Amniotic epithelial cell (primary cell): Measurements from ENCODE around the gene ACSF3.
"Not testable (repeated sequence)": the region's sequence is repeated elsewhere in the genome, so short reads cannot be mapped to it uniquely, and the experiment has no call there.

Source experiments
- DNase-seq: peaks from one replicate; pipeline ENCODE4 v3.0.0-alpha.2; 2010; ENCODE audit warnings: low read depth

The ACSF3 gene

DNA sequence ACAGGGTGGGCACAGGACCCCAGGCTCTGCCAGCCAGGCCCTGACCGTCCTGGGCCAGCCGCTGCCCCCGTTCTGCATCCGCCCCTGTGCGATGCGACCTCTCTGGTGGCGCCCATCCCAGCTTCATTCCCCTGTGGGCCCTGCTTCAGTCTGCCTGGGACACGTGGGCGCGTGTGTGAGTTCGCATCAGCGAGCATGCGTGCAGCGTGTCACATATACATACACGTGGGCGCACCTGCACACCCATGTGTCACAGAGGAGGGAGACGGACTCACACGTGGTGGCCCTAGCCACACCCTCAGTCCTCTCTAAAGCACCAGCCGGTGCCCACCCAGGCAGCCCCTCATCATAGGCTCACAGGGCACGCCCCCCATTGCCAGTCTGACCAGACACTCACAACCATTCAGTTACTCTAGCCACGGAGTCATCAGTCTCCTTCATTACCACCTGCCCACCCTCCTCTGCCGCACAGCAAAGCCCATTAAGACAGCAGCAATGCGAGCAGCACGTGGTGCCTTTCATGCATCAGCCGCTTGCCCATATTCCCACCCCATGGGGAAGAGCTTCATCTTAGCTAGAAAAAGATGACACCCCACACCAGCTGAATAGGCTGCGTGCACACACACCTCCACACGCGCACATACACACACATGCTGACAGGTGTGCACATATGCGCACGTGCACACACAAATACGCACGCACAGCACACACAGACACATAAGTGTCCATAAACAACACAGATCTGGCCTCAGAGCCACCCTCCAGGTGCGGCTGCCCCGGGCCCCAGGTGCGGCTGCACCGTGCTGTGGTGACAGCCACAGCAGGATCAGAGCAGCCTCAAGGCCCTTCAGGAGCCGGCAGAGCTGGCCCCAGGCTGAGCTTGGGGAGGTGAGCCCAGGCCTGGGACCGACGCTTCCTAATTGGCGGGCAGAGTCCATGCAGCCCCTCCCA is 68.4 kb downstream of the ACSF3 start:
- no peak for DNase-seq

DNA sequence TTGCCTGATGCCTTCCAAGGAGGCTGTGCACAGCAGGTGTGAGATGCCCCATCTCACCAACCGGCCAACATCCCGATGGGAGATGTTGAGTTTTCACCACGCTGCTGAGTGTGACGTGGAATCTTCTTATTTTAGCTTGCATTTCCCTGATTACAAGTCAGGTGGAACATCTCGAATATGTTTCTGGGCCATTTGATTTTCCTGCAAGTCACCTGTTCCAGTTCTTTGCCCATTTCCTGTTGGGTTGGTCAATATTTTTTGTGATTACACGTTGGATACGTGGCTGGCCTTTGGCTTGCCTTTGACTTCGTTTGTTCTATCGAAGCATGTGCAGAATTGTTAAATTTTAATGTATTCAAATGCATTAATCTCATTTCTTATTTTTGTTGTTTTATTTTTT is 69.6 kb downstream of the ACSF3 start:
- no peak for DNase-seq

DNA sequence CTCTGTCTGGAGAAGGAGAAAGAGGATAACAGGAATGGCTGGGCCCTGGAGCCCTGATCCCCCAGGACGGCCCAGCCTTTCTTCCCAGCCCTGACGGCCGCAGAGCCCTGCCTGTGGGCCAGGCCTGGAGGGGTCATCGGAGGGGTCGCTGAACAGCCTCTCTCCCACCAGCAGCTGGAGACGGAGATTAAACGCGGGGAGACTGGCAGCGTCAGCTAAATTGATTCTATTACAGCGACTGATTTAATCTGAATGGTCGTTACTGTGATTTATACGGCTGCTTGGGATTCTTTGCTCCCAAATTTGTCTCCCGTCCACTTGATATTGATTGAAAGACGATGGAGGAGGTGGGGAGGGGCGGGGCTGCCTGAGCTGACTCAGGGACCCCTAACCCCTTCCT is 70.8 kb downstream of the ACSF3 start:
- DNase-seq: no peak

DNA sequence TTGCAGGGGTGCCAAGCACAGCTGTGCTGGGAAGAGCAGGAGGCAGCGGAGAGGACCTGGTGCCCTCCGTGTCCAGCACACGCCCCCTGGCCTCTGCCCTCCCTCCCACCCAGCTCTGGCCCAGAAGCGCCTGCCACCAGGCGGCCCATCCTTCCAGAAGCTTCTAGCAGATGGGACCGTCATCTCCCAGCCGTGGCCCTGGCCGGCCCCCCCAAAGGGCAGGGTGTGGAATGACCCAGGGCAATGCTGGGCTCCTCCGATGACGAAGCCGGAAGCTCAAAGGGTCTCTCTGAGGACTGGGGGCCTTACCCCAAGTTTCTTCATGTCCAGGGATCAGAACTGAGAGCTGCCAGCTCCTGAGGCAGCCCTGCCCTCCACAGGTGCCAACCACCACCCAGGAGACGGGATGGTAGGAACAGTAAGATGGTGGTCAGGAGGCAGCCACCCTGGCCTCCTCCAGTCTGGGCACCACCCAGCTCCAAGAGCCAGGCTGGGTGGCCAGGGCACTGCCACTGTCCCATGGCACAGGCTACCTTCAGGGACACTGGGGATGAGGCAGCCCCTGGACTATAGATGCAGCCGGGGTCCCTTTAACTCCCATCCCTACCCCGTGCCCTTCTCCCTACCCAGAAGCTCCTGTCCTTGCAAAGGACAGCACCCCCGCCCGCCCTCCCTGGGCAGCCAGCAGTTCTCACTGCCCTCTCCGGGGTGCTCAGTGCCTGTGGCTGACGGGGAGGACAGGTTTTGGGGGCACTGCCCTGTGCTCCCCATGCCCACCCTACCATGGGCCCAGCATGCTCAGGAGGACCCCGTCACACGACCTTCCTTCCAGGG is 71.4 kb downstream of the ACSF3 start:
- no peak for DNase-seq

DNA sequence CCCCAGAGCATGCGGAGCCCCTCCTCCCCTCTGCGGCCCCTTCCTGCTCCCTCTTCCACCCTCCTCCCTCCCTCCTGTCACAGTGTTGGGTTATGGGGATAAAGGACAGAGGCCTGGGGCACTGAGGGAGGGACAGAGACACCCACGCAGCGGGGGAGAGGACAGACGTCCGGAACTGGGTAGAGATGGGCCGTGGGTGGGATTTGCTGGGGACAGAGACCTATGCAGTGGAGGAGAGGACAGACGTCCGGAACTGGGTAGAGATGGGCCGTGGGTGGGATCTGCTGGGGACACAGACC is 72.0 kb downstream of the ACSF3 start:
- DNase-seq: not testable (repeated sequence)

DNA sequence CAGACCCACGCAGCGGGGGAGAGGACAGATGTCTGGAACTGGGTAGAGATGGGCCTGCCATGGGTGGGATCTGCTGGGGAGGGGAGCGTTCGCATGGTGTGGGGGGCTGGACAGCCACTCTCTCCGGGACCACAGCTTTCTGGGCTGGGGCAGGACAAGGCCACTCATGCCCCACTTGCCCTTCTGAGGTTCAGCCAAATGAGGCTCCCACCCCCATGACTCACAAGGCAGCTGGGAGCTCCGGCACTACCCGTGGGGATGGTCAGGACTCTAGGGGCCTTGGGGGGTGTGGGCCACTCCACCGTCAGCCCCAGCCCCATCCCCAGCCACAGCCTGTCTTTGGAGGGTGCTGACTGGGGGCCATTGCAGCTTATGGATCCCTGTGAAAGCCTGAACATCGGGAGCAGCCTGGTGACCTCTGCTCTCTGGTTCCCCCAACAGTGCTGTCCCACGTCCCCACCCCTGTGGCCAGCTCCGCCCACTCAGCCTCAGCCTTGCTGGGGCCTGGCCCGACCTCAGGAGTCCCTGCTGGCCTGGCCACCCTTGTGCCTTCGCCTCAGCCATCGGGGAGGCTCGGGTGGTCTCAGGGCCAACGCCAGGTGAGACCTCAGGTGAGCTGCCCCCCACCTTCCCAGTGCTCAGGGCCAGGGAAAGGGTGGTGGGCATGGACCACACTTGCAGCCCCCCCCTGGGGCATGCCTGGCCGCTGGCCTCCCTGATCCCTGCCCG is 73.2 kb downstream of the ACSF3 start:
- DNase-seq: no peak

DNA sequence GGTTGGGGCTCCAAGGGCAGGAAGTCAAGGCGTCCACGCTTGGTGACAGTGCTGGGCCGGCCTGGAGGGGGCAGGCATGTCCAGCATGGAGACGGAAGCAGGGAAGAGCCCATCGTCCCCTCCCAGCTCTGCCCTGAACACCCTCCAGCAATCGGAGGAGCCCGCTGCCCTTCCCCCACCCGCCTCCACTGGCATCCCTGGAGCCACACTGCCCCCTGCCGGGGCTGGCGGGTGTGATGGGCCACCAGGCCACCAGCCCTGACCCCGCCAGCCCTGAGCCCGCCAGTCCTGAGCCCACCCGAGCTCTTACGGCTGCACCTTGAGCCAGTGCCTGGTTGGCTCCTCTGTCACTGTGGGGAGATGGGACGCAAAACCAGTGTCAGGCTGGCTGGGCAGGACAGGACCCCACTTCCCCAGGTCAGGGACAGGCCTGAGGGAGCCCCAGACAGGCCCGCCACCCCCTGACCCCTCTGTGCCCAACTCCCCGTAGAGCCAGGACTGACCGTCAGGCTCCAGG is 73.8 kb downstream of the ACSF3 start:
- peak; percentile 50 for DNase-seq

DNA sequence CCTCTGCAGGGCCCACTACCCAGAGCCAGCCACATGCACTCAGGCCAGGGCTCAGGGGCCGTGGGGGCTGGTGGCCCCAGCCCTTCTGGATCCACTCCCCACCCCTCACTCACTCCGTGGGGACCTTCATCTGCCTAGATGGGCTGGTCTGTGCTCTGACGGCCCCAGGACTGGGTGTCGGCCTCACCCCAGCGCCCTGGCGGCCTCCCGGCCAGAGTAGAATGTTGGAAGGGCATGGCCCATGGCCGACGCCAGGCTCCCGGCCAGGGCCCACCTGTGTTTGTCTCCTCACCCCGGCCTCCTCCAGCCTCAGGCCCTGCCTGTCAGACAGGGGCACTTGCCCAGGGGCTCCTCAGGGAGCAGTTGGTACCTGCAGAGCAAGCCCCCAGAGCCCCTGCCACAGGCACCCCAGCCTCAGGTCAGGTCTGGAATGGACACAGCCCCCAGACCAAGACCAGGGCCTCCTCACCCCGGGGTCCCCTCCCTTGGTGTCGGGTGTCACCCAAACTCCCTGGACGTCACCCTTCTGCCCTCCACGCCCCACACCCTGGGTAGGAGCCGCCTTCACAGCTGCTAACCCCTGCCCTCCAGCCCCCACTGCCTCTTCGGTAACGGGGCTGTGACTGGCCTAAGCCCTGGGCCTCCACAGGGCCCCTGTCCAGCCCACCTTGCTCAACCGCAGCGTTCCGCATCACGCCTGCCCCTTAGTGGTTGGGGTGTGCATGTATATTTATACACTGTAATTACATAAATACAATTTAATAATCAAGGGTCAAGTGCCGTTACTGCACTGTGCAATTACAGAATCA is 74.9 kb downstream of the ACSF3 start:
- no peak for DNase-seq

DNA sequence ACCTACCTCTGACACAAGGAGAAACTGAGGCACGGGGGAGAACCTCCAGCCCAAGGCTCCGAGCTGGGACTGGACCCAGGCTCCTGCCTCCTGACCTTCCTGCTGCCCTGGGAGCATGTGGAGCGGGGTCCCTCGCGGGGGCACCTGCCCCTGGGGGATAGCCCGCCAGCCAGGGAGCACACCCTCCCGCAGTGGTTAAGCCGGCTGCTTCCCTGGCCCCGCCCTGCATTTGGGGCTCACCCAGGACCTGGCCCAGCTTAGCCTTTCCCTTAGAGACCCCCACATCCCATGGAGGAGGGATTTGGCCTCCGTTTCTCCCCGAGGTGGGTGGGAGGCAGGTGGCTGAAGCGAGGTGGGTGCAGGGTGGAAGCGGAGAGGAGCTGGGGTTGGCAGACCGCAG is 76.1 kb downstream of the ACSF3 start:
- no peak for DNase-seq

DNA sequence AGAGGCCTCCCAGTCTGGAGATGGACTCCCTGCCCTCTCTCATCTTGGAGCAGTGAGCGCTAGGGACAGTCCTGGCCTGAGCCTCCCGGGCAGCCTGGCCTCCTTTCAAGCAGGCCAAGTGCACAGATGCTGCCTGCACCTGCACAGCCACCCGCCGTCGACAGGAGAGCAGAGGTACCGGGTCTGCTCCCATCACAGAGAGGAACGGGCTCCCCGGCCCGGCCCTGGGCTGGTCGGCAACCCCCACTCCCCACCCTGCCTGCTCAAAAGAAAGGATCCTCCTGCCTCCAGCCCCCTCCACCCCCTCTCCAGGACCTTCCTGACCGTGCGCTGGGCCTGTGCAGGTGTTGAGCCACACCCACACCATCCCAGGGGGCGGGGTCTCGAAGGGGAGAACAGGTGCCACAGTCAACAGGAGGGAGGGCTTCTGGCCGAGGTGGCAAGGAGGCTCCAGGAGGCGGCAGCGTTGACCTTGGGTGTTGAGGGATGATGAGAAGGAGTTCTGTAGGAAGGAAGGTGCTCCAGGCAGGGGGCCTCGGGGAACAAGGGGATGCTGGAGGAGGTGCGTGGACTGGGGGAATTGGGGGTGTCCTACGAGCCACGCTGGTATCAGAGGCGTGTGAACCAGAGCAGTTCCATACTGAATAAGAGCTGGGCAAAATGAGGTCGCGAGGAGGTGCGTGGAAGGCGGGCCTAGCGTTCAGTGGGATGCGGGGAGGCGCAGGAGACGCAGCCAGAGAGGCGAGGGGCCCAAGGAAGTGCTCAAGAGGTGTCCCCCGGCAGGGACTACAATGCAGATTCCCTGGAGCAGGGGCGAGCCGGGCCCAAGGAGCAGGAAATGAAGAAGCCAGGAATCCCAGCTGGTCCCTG is 76.9 kb downstream of the ACSF3 start:
- DNase-seq: no peak

DNA sequence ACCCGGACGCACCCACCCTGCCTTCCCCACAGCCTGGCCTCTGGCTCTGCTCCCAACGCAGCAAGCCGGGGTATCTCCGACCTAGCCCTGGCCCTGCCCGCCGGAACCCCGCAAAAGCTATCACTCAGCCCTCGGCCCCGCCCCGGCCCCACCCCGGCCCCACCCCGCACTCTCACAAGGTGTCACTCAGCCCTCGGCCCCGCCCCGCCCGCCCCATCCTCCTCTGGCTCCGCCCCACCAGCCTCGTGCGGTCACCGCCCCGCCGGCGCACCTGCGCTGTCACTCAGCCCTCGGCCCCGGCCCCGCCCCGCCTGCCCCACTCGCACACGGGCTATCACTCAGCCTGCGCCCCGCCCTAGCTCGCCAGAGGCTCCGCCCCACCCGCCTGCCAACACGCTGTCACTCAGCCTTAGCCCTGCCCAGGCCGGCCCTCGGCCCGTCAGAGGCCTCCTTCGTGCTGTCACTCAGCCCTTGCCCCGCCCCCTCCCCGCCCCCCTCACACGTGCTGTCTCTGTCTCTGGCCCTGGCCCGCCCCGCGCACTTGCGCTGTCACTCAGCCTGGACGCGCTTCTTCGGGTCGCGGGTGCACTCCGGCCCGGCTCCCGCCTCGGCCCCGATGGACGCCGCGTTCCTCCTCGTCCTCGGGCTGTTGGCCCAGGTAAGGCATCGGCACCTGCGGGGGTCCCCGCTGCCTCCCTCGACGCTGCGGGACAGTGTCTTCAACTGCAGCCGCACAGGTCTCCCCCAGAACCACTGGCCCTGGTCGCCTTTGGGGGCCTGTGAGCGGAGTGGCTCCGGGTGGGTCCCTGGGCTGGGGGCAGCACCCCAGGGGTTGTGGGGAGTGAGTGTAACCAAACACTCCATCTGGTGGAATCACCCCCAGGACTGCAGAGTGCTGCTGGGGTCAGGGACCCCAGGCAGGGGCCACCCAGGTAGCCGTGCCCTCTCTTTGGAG is 77.8 kb downstream of the ACSF3 start, which contains the start of gene CDH15:
Gene CDH15, plus strand, starts transcription at position 533 of the 955 bp plus-strand sequence. Its CDS starts 84 bp downstream, at position 617.
- DNase-seq: peak; percentile 78

DNA sequence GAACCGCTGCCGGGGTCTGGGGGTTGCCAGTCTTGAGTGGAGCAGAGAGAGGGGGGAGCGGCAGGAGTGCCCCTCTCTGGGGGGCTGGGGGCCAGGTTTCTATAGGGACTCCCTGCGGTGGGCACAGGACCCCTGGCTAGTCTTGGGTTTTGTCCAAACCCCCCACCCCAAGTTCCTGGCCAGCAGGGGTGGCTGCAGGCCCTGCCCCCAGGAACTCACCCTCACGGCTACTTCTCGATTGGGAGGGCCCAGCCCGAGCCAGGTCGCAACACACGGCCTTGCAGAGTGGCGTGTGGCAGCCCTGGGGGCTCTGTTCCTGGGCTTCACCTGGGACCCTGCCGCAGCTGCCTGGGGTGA is 78.5 kb downstream of the ACSF3 start:
- no peak for DNase-seq

DNA sequence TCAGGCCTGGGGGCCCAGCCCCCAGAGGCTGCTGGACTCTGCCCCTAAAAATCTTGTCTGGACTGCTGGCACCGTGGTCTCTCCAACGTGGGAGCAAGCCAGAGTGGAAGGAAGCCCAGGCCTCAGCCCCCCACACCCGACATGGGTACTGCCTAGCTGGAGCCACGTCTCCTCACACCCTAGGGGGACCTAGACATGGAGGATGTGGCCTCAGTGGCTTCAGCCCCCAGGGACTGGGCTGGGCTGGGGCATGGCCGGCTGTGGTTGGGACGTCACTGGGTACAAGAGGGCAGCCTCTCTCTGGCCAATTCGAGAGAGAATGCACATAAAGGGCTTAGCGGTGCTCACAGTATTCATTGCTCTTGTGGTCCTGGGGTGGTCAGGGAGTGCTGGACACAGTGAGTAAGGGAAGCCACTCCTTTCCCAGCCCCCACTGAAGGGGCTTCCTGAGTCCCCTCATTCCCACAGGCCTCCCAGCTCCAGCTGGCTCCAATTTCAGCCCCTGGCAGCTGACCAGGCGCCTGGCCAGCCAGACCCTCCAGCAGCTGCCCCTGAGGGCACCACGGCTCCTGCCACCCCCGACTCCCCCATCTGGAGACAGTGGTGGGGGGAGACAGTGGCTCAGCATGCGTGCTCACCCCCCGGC is 79.0 kb downstream of the ACSF3 start:
- DNase-seq: no peak

DNA sequence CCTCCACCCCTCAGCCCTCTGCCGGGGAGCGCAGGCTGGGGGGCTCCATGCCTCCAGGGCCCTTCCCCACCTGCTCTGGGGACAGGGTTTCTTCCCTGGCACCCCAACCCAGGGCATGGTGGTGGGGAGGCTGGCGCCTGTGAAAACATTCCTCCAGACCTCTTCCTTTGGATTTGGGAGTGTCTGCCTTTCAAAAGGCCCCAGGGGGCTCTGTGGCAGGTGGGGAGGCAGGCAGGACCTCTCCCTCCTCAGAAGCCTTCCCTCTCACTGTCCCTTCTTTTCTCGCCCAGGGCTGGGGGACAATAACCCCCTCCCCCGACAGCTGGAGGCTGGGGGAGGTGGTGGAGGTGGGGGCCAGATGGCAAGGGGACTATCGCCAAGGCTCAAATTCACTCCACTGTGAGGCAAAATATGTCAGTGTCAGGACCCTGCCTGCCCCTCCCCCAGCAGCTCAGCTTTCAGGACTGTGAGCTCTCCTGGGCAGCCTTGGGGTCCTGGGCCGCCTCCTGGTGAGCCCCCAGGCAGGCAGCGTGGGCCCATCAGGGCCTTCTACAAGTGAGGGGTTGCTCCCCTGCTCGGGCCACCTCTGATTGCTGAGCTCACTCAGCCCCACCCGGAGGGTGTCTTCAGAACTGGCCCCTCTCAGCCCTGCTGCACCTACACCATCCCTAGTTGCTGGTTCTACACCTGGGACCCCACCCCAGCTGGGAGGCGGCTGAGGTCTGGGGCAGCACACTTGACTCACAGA is 79.7 kb downstream of the ACSF3 start:
- DNase-seq: no peak

DNA sequence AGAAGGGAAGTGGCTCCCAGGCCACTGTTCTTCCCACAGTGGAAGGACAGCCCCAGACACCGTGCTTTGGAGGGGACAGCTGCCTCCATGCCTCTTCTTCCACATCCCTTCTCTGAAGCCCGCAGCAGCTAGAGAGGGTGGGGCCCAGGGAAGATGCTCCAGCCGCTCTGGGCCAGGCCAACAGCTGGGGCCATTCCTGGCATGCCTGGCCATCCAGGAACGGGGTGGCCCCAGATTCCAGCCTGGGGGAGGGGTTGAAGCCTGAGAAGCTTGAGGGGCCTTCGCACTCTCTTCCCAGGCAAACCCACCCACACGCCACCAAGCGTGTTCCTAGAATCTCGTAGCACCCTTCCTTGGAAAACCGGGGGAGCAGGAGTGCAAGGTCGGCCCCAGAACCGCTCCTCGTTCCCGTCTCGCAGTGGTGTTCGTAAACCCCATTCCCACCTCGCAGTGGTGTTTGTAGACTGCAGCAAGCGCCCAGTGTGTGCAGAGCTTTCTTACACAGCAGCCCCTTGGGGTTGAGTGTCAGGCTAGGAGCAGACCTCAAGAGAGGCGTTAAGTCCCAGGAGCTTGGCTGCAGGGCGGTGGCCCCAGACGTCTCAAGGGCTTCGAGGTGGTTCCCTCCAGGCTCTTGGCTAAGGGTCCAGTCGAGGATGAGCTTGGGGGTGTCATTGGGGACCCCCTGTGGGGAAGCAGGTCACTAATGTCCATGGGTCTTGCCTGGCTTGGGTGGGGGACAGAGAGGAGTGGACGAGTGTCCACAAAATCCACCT is 80.6 kb downstream of the ACSF3 start:
- DNase-seq: no peak

DNA sequence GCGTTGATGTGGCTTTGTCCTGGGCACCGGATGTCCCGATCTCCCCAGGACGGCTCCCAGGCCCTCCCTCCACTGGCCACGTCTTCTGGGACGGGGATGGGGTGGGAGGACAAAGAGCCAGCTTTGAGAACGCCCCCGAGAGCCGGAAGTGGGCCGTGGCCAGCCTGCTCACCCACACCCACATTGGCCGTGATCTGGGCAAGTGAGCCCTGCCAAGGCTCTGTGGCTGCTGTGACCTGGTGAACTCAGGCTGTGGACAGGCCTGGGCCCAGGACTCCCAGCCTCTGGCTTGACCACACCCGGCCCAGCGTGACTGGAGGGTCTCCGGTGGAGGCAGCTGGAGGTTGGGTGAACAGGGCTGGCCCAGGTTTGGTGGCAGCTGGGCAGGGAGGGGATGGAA is 81.2 kb downstream of the ACSF3 start:
- DNase-seq: no peak
